ENCODE results near the gene WDR88. TPM values are rescaled to one million over a fixed set of nuclear protein-coding genes. Genes with fewer than 3 reads are reported as not detected.

Gene WDR88
- total and polyA plus RNA-seq, 2 donors (not counting 1 experiment from before 2014, with no cell fraction given) = 0.47 TPM; not detected in 1

- no peaks in the 10 kb centered on the region for H3K36me3 ChIP-seq (replicated peaks in 1 of 2; ENCODE audit: control extremely low read depth in 1 of 2, control insufficient read depth in 1 of 2, extremely low read depth in 1 of 2, insufficient read depth in 2 of 2, low read length in 1 of 2)
- Mint-ChIP-seq H3K4me1 (peaks cover 4% of the 10 kb centered on the region), H3K27me3 (peaks cover 4% of the 10 kb centered on the region), H3K27ac (no peak overlapping the region), H3K9me3 (ENCODE audit: insufficient read depth) (no peaks in the 10 kb centered on the region), H3K4me3 (no peak overlapping the region)
- no peak overlapping the region for H3K4me3 ChIP-seq (ENCODE audit: control extremely low read depth in 1 of 5, extremely low read depth in 1 of 5, insufficient read depth in 1 of 5, low read depth in 2 of 5, low read length in 4 of 5)
- H3K27me3 ChIP-seq (replicated peaks in 1 of 4; ENCODE audit: control extremely low read depth in 1 of 4, control insufficient read depth in 3 of 4, insufficient read depth in 4 of 4, low read length in 3 of 4) = peaks cover 0 to 2% (median 0%) of the 10 kb centered on the region in 4 experiments
- ATAC-seq (ENCODE audit: low read depth) (no peak), DNase-seq (no peak)
- H4K20me1 ChIP-seq (ENCODE audit: control insufficient read depth, insufficient read depth, low read length, poor library complexity, severe bottlenecking) = no peaks in the 10 kb centered on the region
- H3K27ac ChIP-seq (ENCODE audit: low read length in 2 of 2) = no peak overlapping the region
- H3K79me2 ChIP-seq (ENCODE audit: control insufficient read depth, insufficient read depth, low read length) = no peaks in the 10 kb centered on the region
- H3K9me3 ChIP-seq (ENCODE audit: control extremely low read depth in 1 of 3, control insufficient read depth in 2 of 3, insufficient read depth in 1 of 3, low read length in 2 of 3) = peaks cover 0 to 1% (median 0%) of the 10 kb centered on the region in 3 donors
- CTCF ChIA-PET = interaction anchor here (1.3 kb wide), 1 partner anchor 77 kb away, joined by 3 read pairs; no protein-coding TSS in a partner anchor
- TF ChIP-seq EZH2 (IDR thresholded peaks at IDR 0.05; ENCODE audit: borderline replicate concordance, insufficient read depth, low read depth, low read length, poor library complexity, severe bottlenecking) (no peak), CTCF (IDR thresholded peaks at IDR 0.05) (no peak)
- WGBS (ENCODE audit: insufficient coverage) = 100% methylated on average over 3 of the region's 6 CpGs
- H3K4me1 ChIP-seq (ENCODE audit: control insufficient read depth in 2 of 2, insufficient read depth in 2 of 2, low read length in 2 of 2) = peaks cover 0 to 4% of the 10 kb centered on the region in 2 donors
- H3K4me2 ChIP-seq (replicated peaks; ENCODE audit: low read depth, low read length, poor library complexity, severe bottlenecking) = no peak overlapping the region
- H3K9ac ChIP-seq (ENCODE audit: low read length) = no peak overlapping the region
- no peak overlapping the region for H2AFZ ChIP-seq (ENCODE audit: insufficient read depth, low read depth, low read length, poor library complexity, severe bottlenecking)
- intact Hi-C loops (cut with micrococcal nuclease) = no loop called here
- POLR2A ChIA-PET = no interaction called here
These were observed 26.5 kb downstream of the WDR88 start for GRCh38 chr19:33158365-33158764.

GRCh38 chr19:33159149-33159548 is 27.2 kb downstream of the WDR88 start:
- Histone ChIP-seq H4K20me1 (ENCODE audit: control insufficient read depth, insufficient read depth, low read length, poor library complexity, severe bottlenecking) (no peaks in the 10 kb centered on the region), H3K4me1 (ENCODE audit: control insufficient read depth in 2 of 2, insufficient read depth in 2 of 2, low read length in 2 of 2) (peaks cover 0 to 4% of the 10 kb centered on the region in 2 donors), H3K4me2 (replicated peaks; ENCODE audit: low read depth, low read length, poor library complexity, severe bottlenecking) (no peak overlapping the region), H3K9me3 (ENCODE audit: control extremely low read depth in 1 of 3, control insufficient read depth in 2 of 3, insufficient read depth in 1 of 3, low read length in 2 of 3) (peaks cover 0 to 1% (median 0%) of the 10 kb centered on the region in 3 donors), H3K4me3 (ENCODE audit: control extremely low read depth in 1 of 5, extremely low read depth in 1 of 5, insufficient read depth in 1 of 5, low read depth in 2 of 5, low read length in 4 of 5) (no peak overlapping the region), H3K27me3 (replicated peaks in 1 of 4; ENCODE audit: control extremely low read depth in 1 of 4, control insufficient read depth in 3 of 4, insufficient read depth in 4 of 4, low read length in 3 of 4) (peaks cover 0 to 2% (median 0%) of the 10 kb centered on the region in 4 experiments), H2AFZ (ENCODE audit: insufficient read depth, low read depth, low read length, poor library complexity, severe bottlenecking) (no peak overlapping the region), H3K27ac (ENCODE audit: low read length in 2 of 2) (no peak overlapping the region), H3K36me3 (replicated peaks in 1 of 2; ENCODE audit: control extremely low read depth in 1 of 2, control insufficient read depth in 1 of 2, extremely low read depth in 1 of 2, insufficient read depth in 2 of 2, low read length in 1 of 2) (no peaks in the 10 kb centered on the region), H3K79me2 (ENCODE audit: control insufficient read depth, insufficient read depth, low read length) (no peaks in the 10 kb centered on the region), H3K9ac (ENCODE audit: low read length) (no peak overlapping the region)
- Mint-ChIP-seq H3K9me3 (ENCODE audit: insufficient read depth) (no peaks in the 10 kb centered on the region), H3K4me3 (no peak overlapping the region), H3K27me3 (no peaks in the 10 kb centered on the region), H3K27ac (no peak overlapping the region), H3K4me1 (peaks cover 4% of the 10 kb centered on the region)
- ATAC-seq (ENCODE audit: low read depth) = no peak
- WGBS (ENCODE audit: insufficient coverage) = no CpG with 5 or more reads among the region's 4 CpGs
- no peak for TF ChIP-seq EZH2 (IDR thresholded peaks at IDR 0.05; ENCODE audit: borderline replicate concordance, insufficient read depth, low read depth, low read length, poor library complexity, severe bottlenecking)
- TF ChIP-seq CTCF (IDR thresholded peaks at IDR 0.05) = no peak
- ChIA-PET CTCF (interaction anchor here (1.3 to 2.1 kb wide), 3 partner anchors 15 to 25 kb away, joined by 6 to 8 read pairs (median 6); no protein-coding TSS in a partner anchor), POLR2A (no interaction called here)
- intact Hi-C loops (cut with micrococcal nuclease) = no loop called here
- no peak for DNase-seq
